ENCODE results near the gene MT2A.

DNA sequence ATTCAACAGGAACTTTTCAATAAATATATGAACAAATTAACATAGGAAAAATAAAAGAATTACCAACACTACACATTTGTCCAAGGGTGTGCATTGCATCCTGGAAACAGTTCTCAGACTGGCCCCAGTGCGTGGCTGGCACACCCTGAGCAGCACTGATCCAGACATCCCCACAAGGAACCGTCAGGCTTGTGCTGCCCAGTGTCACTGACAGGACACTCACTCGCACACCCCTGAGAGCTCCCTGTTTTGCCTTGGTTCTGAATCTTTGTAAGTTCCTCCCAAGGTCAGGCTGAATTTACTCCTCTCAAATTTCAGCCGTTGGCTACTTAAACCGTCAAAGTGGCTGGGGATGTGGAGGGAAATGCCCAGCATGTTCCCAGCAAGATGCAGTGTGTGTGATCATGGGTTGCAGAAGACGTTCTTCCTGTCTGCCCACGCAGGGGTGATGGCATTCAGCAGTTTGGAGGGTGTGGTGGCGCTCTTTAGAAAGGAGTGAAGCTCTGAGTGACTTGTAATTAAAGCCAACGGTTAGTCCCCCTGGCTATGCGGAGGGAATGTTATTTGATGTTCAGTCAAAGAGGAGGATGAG is 1.7 kb downstream of the MT2A start:
- TF ChIP-seq MAZ (IDR thresholded peaks at IDR 0.05; ENCODE audit: borderline replicate concordance, low read depth, low read length) (peak; percentile 53; the same call in 1 of the 2 replicates), POLR2A (IDR thresholded peaks at IDR 0.05; ENCODE audit: low read depth, low read length) (peak; percentile 98), RAD21 (IDR thresholded peaks at IDR 0.05; ENCODE audit: low read length) (no peak), CEBPB (IDR thresholded peaks at IDR 0.05; ENCODE audit: low read depth, low read length) (peak; percentile 60; the same call in 1 of the 2 replicates), MAFK (IDR thresholded peaks at IDR 0.05; ENCODE audit: low read depth, low read length) (no peak), RFX5 (IDR thresholded peaks at IDR 0.05; ENCODE audit: low read depth, low read length) (no peak), CHD1 (IDR thresholded peaks at IDR 0.05; ENCODE audit: low read depth, low read length) (no peak), FOS (IDR thresholded peaks at IDR 0.05; ENCODE audit: low read depth, low read length) (peak; percentile 18; the same call in 1 of the 2 replicates)
- TF ChIP-seq, protein P1, sequence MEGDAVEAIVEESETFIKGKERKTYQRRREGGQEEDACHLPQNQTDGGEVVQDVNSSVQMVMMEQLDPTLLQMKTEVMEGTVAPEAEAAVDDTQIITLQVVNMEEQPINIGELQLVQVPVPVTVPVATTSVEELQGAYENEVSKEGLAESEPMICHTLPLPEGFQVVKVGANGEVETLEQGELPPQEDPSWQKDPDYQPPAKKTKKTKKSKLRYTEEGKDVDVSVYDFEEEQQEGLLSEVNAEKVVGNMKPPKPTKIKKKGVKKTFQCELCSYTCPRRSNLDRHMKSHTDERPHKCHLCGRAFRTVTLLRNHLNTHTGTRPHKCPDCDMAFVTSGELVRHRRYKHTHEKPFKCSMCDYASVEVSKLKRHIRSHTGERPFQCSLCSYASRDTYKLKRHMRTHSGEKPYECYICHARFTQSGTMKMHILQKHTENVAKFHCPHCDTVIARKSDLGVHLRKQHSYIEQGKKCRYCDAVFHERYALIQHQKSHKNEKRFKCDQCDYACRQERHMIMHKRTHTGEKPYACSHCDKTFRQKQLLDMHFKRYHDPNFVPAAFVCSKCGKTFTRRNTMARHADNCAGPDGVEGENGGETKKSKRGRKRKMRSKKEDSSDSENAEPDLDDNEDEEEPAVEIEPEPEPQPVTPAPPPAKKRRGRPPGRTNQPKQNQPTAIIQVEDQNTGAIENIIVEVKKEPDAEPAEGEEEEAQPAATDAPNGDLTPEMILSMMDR (conservative IDR thresholded peaks at IDR 0.05; ENCODE audit: low read depth, low read length), result no peak
- TF ChIP-seq, protein P2, sequence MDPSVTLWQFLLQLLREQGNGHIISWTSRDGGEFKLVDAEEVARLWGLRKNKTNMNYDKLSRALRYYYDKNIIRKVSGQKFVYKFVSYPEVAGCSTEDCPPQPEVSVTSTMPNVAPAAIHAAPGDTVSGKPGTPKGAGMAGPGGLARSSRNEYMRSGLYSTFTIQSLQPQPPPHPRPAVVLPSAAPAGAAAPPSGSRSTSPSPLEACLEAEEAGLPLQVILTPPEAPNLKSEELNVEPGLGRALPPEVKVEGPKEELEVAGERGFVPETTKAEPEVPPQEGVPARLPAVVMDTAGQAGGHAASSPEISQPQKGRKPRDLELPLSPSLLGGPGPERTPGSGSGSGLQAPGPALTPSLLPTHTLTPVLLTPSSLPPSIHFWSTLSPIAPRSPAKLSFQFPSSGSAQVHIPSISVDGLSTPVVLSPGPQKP (IDR thresholded peaks at IDR 0.05; ENCODE audit: borderline replicate concordance, low read depth, low read length), result no peak
